ENCODE data around the gene ESAM. TPM values are rescaled to one million over a fixed set of nuclear protein-coding genes. Genes with fewer than 3 reads are reported as not detected.

The ESAM gene
- total RNA-seq, 1 experiment from 2014 or later, result 0.92 TPM

- H3K23me2 ChIP-seq (ENCODE audit: insufficient read length, low read depth, low read length, poor library complexity, severe bottlenecking), result peaks cover 5% of the 10 kb centered on the region
- peak overlapping the region; percentile 95 for H3K18ac ChIP-seq (ENCODE audit: insufficient read length, low read depth, low read length)
- no CpG with 5 or more reads among the region's 83 CpGs for WGBS (ENCODE audit: extremely low coverage, insufficient read length, low lambda C conversion rate)
- peak overlapping the region; percentile 96 for H3K4me2 ChIP-seq (ENCODE audit: insufficient read depth, insufficient read length, low read length)
- peaks cover 1% of the 10 kb centered on the region; the same call in 1 of the 2 replicates for H3K27me3 Mint-ChIP-seq (ENCODE audit: low read depth)
- H3K14ac ChIP-seq (ENCODE audit: insufficient read depth, low read length), result peak overlapping the region; percentile 95
- no peaks in the 10 kb centered on the region for H3K36me3 Mint-ChIP-seq (ENCODE audit: insufficient read depth in 1 of 3, low read depth in 3 of 3)
- H3K4me1 ChIP-seq (ENCODE audit: insufficient read depth, low read length), result peaks cover 2% of the 10 kb centered on the region; the same call in 1 of the 2 replicates
- H2AFZ ChIP-seq (ENCODE audit: low read length), result no peak overlapping the region
- H3T11ph ChIP-seq (ENCODE audit: low read length), result no peak overlapping the region
- H3K4me3 Mint-ChIP-seq, result peak overlapping the region; percentile 87 to 89
- H2BK20ac ChIP-seq (ENCODE audit: low read depth, low read length, poor library complexity, severe bottlenecking), result no peak overlapping the region
- peaks cover 29% of the 10 kb centered on the region; the same call in 1 of the 2 replicates for H3K79me2 ChIP-seq (ENCODE audit: insufficient read depth, low read length)
- no peak overlapping the region for H4K5ac ChIP-seq (ENCODE audit: insufficient read length, low read depth, low read length)
- H4K91ac ChIP-seq (ENCODE audit: insufficient read length, low read depth, low read length), result no peak overlapping the region
- peak overlapping the region; percentile 53 for H2BK120ac ChIP-seq (ENCODE audit: low read depth, low read length, poor library complexity, severe bottlenecking)
- H3K27ac Mint-ChIP-seq, result peak overlapping the region; percentile 88 to 98 (median 91)
- H2BK15ac ChIP-seq (ENCODE audit: low read depth, low read length), result no peak overlapping the region; the same call in 1 of the 2 replicates
- 0 out of 3 replicates have a peak, but pooled peaks have one; percentile 13 for TF ChIP-seq CTCF (conservative IDR thresholded peaks at IDR 0.05)
- peaks cover 26 to 34% of the 10 kb centered on the region in 2 experiments for H3K4me1 Mint-ChIP-seq
- H3K9me3 ChIP-seq (ENCODE audit: control insufficient read depth, low read depth, low read length), result no peaks in the 10 kb centered on the region
- no peak overlapping the region for H2BK5ac ChIP-seq (ENCODE audit: insufficient read length, low read length)
- no peaks in the 10 kb centered on the region for H3K27me3 ChIP-seq (ENCODE audit: insufficient read depth, low read length)
- no peak overlapping the region for H3K23ac ChIP-seq (ENCODE audit: insufficient read length, low read depth, low read length)
- peak overlapping the region; percentile 41 for H2BK12ac ChIP-seq (ENCODE audit: insufficient read length, low read depth, low read length)
- H3K56ac ChIP-seq (ENCODE audit: insufficient read length, low read depth, low read length), result no peak overlapping the region
- peak; percentile 48 for DNase-seq
- no peaks in the 10 kb centered on the region for H3K9me3 Mint-ChIP-seq
- no peak overlapping the region for H3K27ac ChIP-seq (ENCODE audit: insufficient read length, low read depth, low read length)
- H3K4ac ChIP-seq (ENCODE audit: low read depth, low read length), result 0 out of 2 replicates have a peak overlapping the region, but pooled peaks have one; percentile 41
- peak overlapping the region; percentile 96 for H3K9ac ChIP-seq (ENCODE audit: extremely low read depth, insufficient read length, low read length)
- H4K20me1 ChIP-seq (ENCODE audit: control insufficient read depth, insufficient read depth, insufficient read length), result no peaks in the 10 kb centered on the region
- H4K8ac ChIP-seq (replicated peaks; ENCODE audit: insufficient read length, low read depth, low read length), result no peak overlapping the region
- H3K79me1 ChIP-seq (ENCODE audit: insufficient read depth, low read depth, low read length, poor library complexity, severe bottlenecking), result peaks cover 2% of the 10 kb centered on the region
- H2AK5ac ChIP-seq (ENCODE audit: insufficient read length, low read length), result no peak overlapping the region
These were observed 37.5 kb upstream of the ESAM start for GRCh38 chr11:124799348-124800225.

All from H9 (cell line).